GM23338 (cell line): Measurements from ENCODE around the gene CIT. TPM values are rescaled to one million over a fixed set of nuclear protein-coding genes. Genes with fewer than 3 reads are reported as not detected.

Experiments used
- ATAC-seq: fragments of 200-7000 bp; cut with Tn5 transposase; 3 replicates; pipeline ENCODE4 v1.9.1; 2020
- DNase-seq: peaks from one replicate; pipeline ENCODE4 v3.0.0-alpha.2; 2015; ENCODE audit warnings: low spot score
- H2AFZ ChIP-seq: fragments of 200-600 bp; sonication (generic); 2 replicates; pipeline ENCODE4 v1.8.0; 2016; ENCODE audit warnings: antibody characterized with exemption, mild to moderate bottlenecking, moderate library complexity
- H3F3A ChIP-seq: fragments of 200-600 bp; sonication (generic); replicated peaks from 2 replicates; pipeline ENCODE4 v1.8.0; 2017; ENCODE audit warnings: antibody characterized with exemption, mixed run types, low read depth
- H3K27ac ChIP-seq: fragments of 200-600 bp; sonication (generic); 2 replicates; pipeline ENCODE4 v1.6.1; 2016; ENCODE audit warnings: low read depth
- H3K27me3 ChIP-seq: fragments of 200-600 bp; sonication (generic); 2 replicates; pipeline ENCODE4 v1.8.0; 2016; ENCODE audit warnings: mild to moderate bottlenecking, mixed run types, moderate library complexity; ENCODE audit not compliant: insufficient read depth
- H3K36me3 ChIP-seq: fragments of 200-600 bp; sonication (generic); 2 replicates; pipeline ENCODE4 v1.8.0; 2016; ENCODE audit warnings: mild to moderate bottlenecking; ENCODE audit not compliant: insufficient read depth
- H3K4me1 ChIP-seq: fragments of 200-600 bp; sonication (generic); 2 replicates; pipeline ENCODE4 v1.8.0; 2016; ENCODE audit warnings: mild to moderate bottlenecking, moderate library complexity; ENCODE audit not compliant: insufficient read depth
- H3K4me2 ChIP-seq: fragments of 200-600 bp; sonication (generic); 2 replicates; pipeline ENCODE4 v1.7.1; 2017; ENCODE audit warnings: mixed run types
- H3K4me3 ChIP-seq: fragments of 200-600 bp; sonication (generic); 2 replicates; pipeline ENCODE4 v1.6.1; 2016; ENCODE audit warnings: mixed run types
- H3K79me2 ChIP-seq: fragments of 200-600 bp; sonication (generic); replicated peaks from 2 replicates; pipeline ENCODE4 v1.8.0; 2017; ENCODE audit warnings: mild to moderate bottlenecking; ENCODE audit not compliant: insufficient read depth
- H3K9me2 ChIP-seq: fragments of 200-600 bp; sonication (generic); 2 replicates; pipeline ENCODE4 v1.8.0; 2017; ENCODE audit not compliant: insufficient read depth
- H4K20me1 ChIP-seq: fragments of 200-600 bp; sonication (generic); replicated peaks from 2 replicates; pipeline ENCODE4 v1.8.0; 2017; ENCODE audit warnings: mild to moderate bottlenecking; ENCODE audit not compliant: insufficient read depth
- H3K27ac Mint-ChIP-seq: 2 replicates; pipeline ENCODE4 v1.8.0; 2020; ENCODE audit warnings: inconsistent platforms, mild to moderate bottlenecking, moderate library complexity, mixed read lengths
- H3K27me3 Mint-ChIP-seq: 3 replicates; pipeline ENCODE4 v1.8.0; 2022; ENCODE audit warnings: low read depth, mild to moderate bottlenecking, moderate library complexity, mixed read lengths, inconsistent platforms; ENCODE audit not compliant: insufficient read depth, poor library complexity
- H3K36me3 Mint-ChIP-seq: 3 replicates; pipeline ENCODE4 v1.8.0; 2021; ENCODE audit warnings: low read depth, mild to moderate bottlenecking, inconsistent platforms, moderate library complexity, mixed read lengths
- H3K4me1 Mint-ChIP-seq: 3 replicates; pipeline ENCODE4 v1.8.0; 2020; ENCODE audit warnings: mild to moderate bottlenecking, inconsistent platforms, mixed read lengths
- H3K4me3 Mint-ChIP-seq: 3 replicates; pipeline ENCODE4 v1.8.0; 2021; ENCODE audit warnings: moderate library complexity, mild to moderate bottlenecking, inconsistent platforms, mixed read lengths
- H3K9me3 Mint-ChIP-seq: 3 replicates; pipeline ENCODE4 v1.8.0; 2020; ENCODE audit warnings: moderate library complexity, mild to moderate bottlenecking, inconsistent platforms, mixed read lengths
- CREB1 ChIP-seq: fragments of 250-450 bp; sonication (Bioruptor Pico); IDR thresholded peaks from 2 replicates; pipeline ENCODE4 v1.5.0; 2020; ENCODE audit warnings: low read depth, mild to moderate bottlenecking, moderate library complexity
- EZH2 ChIP-seq: fragments of 200-600 bp; sonication (generic); IDR thresholded peaks from one replicate; pipeline ENCODE4 v1.8.0; 2017; ENCODE audit warnings: antibody characterized with exemption, mild to moderate bottlenecking, low read depth; ENCODE audit not compliant: unreplicated experiment
- EZH2phosphoT487 ChIP-seq: fragments of 200-600 bp; sonication (generic); IDR thresholded peaks from one replicate; pipeline ENCODE4 v1.8.1; 2018; ENCODE audit warnings: antibody characterized with exemption; ENCODE audit not compliant: unreplicated experiment
- JUNB ChIP-seq: IDR thresholded peaks from one replicate; pipeline ENCODE4 v1.6.1; 2016; ENCODE audit warnings: antibody characterized with exemption; ENCODE audit not compliant: unreplicated experiment
- NANOG ChIP-seq: IDR thresholded peaks from 2 replicates; pipeline ENCODE4 v1.6.1; 2016; ENCODE audit warnings: antibody characterized with exemption, borderline replicate concordance
- POLR2AphosphoS5 ChIP-seq: IDR thresholded peaks from 2 replicates; pipeline ENCODE4 v1.6.1; 2016; ENCODE audit warnings: antibody characterized with exemption, low read depth
- STAT1 ChIP-seq: IDR thresholded peaks from one replicate; pipeline ENCODE4 v1.6.1; 2016; ENCODE audit warnings: antibody characterized with exemption; ENCODE audit not compliant: unreplicated experiment
- ZNF114 ChIP-seq: fragments of 250-450 bp; sonication (Bioruptor Pico); IDR thresholded peaks from 2 replicates; pipeline ENCODE4 v1.5.0; 2020; ENCODE audit warnings: mild to moderate bottlenecking, moderate library complexity
- ZNF331 ChIP-seq: fragments of 250-450 bp; sonication (Bioruptor Pico); IDR thresholded peaks from 2 replicates; pipeline ENCODE4 v1.5.0; 2020; ENCODE audit warnings: low read depth, mild to moderate bottlenecking, moderate library complexity
- polyA plus RNA-seq: library from polyadenylated mRNA; unstranded; fragments of >200 nt; fragmentation: Nextera tagmentation; extraction: Ambion mirVana; gene quantifications from 2 replicates; pipeline ENCODE4 v1.2.1, GENCODE V29; 2016
- total RNA-seq: library from RNA; depleted of rRNA; stranded (reverse); fragments of >200 nt; shearing (Covaris generic); gene quantifications from 2 replicates; pipeline ENCODE4 v1.2.3, GENCODE V29; 2014
- TF ChIP-seq, protein P1 (sequence below), 2 experiments: fragments of 200-600 bp in 1 of 2; sonication (generic) in 1 of 2; conservative IDR thresholded peaks; 2 replicates each; pipeline versions ENCODE4 v1.5.1 to v1.6.1; 2016 to 2017; ENCODE audit warnings: antibody characterized with exemption in 2 of 2, low read depth in 2 of 2, mild to moderate bottlenecking in 2 of 2, moderate library complexity in 1 of 2
- TF ChIP-seq, protein P2 (sequence below): IDR thresholded peaks from 2 replicates; pipeline ENCODE4 v1.6.1; 2016; ENCODE audit warnings: antibody characterized with exemption
- TF ChIP-seq, protein P3 (sequence below): fragments of 250-450 bp; sonication (Bioruptor Pico); IDR thresholded peaks from 2 replicates; pipeline ENCODE4 v1.5.0; 2020; ENCODE audit warnings: mild to moderate bottlenecking, moderate library complexity
- TF ChIP-seq, protein P4 (sequence below): IDR thresholded peaks from one replicate; pipeline ENCODE4 v1.6.1; 2018; ENCODE audit warnings: antibody characterized with exemption; ENCODE audit not compliant: unreplicated experiment

CIT gene
- total and polyA plus RNA-seq, 2 experiments from 2014 or later, result 9.7 to 47.8 TPM

DNA sequence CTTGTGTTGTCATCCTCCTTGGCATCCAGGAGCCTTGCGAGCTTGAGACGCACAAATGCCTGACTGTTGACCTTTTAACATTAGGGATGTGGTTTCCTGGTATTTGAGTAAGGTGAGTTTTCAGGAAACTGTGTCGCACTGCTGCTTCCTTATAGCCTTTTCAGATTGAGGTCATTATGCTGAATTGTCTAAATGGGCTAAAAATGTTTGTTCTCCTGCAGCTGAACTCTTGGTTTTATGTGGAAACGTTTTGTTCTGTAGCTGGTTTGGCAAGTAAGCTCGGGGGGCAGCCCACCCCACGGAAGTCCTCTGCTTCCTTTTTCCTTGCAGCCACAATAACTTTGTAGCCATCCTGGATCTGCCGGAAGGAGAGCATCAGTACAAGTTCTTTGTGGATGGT lies 203.5 kb downstream of the CIT start:
- ATAC-seq (no peak), DNase-seq (no peak)
- Histone ChIP-seq H3K27ac (no peak overlapping the region), H4K20me1 (peaks cover 38% of the 10 kb centered on the region; the same call in 1 of the 2 replicates), H3K27me3 (no peaks in the 10 kb centered on the region), H3F3A (0 out of 2 replicates have a peak, but pooled peaks cover 3% of the 10 kb centered on the region), H3K4me1 (no peaks in the 10 kb centered on the region; the same call in 1 of the 2 replicates), H3K4me3 (no peak overlapping the region), H2AFZ (no peak overlapping the region), H3K9me2 (no peaks in the 10 kb centered on the region), H3K79me2 (peaks cover 33% of the 10 kb centered on the region), H3K4me2 (no peak overlapping the region), H3K36me3 (peaks cover 61% of the 10 kb centered on the region)
- Mint-ChIP-seq H3K36me3 (peaks cover 90% of the 10 kb centered on the region), H3K4me3 (no peak overlapping the region), H3K27ac (no peak overlapping the region), H3K9me3 (no peaks in the 10 kb centered on the region), H3K4me1 (peaks cover 6% of the 10 kb centered on the region; the same call in 2 of the 3 replicates), H3K27me3 (peaks cover 4% of the 10 kb centered on the region)
- TF ChIP-seq, protein P1, sequence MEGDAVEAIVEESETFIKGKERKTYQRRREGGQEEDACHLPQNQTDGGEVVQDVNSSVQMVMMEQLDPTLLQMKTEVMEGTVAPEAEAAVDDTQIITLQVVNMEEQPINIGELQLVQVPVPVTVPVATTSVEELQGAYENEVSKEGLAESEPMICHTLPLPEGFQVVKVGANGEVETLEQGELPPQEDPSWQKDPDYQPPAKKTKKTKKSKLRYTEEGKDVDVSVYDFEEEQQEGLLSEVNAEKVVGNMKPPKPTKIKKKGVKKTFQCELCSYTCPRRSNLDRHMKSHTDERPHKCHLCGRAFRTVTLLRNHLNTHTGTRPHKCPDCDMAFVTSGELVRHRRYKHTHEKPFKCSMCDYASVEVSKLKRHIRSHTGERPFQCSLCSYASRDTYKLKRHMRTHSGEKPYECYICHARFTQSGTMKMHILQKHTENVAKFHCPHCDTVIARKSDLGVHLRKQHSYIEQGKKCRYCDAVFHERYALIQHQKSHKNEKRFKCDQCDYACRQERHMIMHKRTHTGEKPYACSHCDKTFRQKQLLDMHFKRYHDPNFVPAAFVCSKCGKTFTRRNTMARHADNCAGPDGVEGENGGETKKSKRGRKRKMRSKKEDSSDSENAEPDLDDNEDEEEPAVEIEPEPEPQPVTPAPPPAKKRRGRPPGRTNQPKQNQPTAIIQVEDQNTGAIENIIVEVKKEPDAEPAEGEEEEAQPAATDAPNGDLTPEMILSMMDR (conservative IDR thresholded peaks at IDR 0.05; ENCODE audit: low read depth in 2 of 2), result no peak
- TF ChIP-seq ZNF331 (CRISPR knock-in tag), result no peak
- TF ChIP-seq, protein P2, sequence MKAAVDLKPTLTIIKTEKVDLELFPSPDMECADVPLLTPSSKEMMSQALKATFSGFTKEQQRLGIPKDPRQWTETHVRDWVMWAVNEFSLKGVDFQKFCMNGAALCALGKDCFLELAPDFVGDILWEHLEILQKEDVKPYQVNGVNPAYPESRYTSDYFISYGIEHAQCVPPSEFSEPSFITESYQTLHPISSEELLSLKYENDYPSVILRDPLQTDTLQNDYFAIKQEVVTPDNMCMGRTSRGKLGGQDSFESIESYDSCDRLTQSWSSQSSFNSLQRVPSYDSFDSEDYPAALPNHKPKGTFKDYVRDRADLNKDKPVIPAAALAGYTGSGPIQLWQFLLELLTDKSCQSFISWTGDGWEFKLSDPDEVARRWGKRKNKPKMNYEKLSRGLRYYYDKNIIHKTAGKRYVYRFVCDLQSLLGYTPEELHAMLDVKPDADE, result no peak
- no peak for TF ChIP-seq ZNF114 (CRISPR knock-in tag)
- TF ChIP-seq, protein P3, sequence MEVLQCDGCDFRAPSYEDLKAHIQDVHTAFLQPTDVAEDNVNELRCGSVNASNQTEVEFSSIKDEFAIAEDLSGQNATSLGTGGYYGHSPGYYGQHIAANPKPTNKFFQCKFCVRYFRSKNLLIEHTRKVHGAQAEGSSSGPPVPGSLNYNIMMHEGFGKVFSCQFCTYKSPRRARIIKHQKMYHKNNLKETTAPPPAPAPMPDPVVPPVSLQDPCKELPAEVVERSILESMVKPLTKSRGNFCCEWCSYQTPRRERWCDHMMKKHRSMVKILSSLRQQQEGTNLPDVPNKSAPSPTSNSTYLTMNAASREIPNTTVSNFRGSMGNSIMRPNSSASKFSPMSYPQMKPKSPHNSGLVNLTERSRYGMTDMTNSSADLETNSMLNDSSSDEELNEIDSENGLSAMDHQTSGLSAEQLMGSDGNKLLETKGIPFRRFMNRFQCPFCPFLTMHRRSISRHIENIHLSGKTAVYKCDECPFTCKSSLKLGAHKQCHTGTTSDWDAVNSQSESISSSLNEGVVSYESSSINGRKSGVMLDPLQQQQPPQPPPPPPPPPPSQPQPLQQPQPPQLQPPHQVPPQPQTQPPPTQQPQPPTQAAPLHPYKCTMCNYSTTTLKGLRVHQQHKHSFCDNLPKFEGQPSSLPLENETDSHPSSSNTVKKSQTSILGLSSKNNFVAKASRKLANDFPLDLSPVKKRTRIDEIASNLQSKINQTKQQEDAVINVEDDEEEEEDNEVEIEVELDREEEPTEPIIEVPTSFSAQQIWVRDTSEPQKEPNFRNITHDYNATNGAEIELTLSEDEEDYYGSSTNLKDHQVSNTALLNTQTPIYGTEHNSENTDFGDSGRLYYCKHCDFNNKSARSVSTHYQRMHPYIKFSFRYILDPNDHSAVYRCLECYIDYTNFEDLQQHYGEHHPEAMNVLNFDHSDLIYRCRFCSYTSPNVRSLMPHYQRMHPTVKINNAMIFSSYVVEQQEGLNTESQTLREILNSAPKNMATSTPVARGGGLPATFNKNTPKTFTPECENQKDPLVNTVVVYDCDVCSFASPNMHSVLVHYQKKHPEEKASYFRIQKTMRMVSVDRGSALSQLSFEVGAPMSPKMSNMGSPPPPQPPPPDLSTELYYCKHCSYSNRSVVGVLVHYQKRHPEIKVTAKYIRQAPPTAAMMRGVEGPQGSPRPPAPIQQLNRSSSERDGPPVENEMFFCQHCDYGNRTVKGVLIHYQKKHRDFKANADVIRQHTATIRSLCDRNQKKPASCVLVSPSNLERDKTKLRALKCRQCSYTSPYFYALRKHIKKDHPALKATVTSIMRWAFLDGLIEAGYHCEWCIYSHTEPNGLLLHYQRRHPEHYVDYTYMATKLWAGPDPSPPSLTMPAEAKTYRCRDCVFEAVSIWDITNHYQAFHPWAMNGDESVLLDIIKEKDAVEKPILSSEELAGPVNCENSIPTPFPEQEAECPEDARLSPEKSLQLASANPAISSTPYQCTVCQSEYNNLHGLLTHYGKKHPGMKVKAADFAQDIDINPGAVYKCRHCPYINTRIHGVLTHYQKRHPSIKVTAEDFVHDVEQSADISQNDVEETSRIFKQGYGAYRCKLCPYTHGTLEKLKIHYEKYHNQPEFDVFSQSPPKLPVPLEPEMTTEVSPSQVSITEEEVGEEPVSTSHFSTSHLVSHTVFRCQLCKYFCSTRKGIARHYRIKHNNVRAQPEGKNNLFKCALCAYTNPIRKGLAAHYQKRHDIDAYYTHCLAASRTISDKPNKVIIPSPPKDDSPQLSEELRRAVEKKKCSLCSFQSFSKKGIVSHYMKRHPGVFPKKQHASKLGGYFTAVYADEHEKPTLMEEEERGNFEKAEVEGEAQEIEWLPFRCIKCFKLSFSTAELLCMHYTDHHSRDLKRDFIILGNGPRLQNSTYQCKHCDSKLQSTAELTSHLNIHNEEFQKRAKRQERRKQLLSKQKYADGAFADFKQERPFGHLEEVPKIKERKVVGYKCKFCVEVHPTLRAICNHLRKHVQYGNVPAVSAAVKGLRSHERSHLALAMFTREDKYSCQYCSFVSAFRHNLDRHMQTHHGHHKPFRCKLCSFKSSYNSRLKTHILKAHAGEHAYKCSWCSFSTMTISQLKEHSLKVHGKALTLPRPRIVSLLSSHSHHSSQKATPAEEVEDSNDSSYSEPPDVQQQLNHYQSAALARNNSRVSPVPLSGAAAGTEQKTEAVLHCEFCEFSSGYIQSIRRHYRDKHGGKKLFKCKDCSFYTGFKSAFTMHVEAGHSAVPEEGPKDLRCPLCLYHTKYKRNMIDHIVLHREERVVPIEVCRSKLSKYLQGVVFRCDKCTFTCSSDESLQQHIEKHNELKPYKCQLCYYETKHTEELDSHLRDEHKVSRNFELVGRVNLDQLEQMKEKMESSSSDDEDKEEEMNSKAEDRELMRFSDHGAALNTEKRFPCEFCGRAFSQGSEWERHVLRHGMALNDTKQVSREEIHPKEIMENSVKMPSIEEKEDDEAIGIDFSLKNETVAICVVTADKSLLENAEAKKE (CRISPR knock-in tag), result no peak
- no peak for TF ChIP-seq STAT1
- no peak for TF ChIP-seq POLR2AphosphoS5
- TF ChIP-seq, protein P4, sequence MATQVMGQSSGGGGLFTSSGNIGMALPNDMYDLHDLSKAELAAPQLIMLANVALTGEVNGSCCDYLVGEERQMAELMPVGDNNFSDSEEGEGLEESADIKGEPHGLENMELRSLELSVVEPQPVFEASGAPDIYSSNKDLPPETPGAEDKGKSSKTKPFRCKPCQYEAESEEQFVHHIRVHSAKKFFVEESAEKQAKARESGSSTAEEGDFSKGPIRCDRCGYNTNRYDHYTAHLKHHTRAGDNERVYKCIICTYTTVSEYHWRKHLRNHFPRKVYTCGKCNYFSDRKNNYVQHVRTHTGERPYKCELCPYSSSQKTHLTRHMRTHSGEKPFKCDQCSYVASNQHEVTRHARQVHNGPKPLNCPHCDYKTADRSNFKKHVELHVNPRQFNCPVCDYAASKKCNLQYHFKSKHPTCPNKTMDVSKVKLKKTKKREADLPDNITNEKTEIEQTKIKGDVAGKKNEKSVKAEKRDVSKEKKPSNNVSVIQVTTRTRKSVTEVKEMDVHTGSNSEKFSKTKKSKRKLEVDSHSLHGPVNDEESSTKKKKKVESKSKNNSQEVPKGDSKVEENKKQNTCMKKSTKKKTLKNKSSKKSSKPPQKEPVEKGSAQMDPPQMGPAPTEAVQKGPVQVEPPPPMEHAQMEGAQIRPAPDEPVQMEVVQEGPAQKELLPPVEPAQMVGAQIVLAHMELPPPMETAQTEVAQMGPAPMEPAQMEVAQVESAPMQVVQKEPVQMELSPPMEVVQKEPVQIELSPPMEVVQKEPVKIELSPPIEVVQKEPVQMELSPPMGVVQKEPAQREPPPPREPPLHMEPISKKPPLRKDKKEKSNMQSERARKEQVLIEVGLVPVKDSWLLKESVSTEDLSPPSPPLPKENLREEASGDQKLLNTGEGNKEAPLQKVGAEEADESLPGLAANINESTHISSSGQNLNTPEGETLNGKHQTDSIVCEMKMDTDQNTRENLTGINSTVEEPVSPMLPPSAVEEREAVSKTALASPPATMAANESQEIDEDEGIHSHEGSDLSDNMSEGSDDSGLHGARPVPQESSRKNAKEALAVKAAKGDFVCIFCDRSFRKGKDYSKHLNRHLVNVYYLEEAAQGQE, result no peak
- no peak for TF ChIP-seq NANOG
- no peak for TF ChIP-seq JUNB
- TF ChIP-seq EZH2, result no peak
- TF ChIP-seq CREB1 (CRISPR knock-in tag), result no peak
- no peak for TF ChIP-seq EZH2phosphoT487
